Calu3 (cell line): ENCODE results near the gene HPSE2. TPM values are rescaled to one million over a fixed set of nuclear protein-coding genes. Genes with fewer than 3 reads are reported as not detected.

Experiments
- BruUV-seq: library from RNA; stranded (reverse); fragments of 400-500 nt; replicated peaks from 2 replicates; lab custom pipeline; 2021; lab: Mats Ljungman, UMichigan
- CTCF ChIA-PET: fragments of 300-600 bp; sonication (Branson Sonifier 250); formaldehyde crosslinking; loops from one replicate; lab custom pipeline; 2022; ENCODE audit warnings: antibody characterized with exemption; lab: Charles Lee
- DNase-seq: peaks from one replicate; pipeline ENCODE4 v3.0.0; 2022
- H3K27ac Mint-ChIP-seq: one replicate; pipeline ENCODE4 v1.8.0; 2022; ENCODE audit warnings: mixed read lengths; ENCODE audit not compliant: unreplicated experiment
- H3K27me3 Mint-ChIP-seq: one replicate; pipeline ENCODE4 v1.8.0; 2022; ENCODE audit warnings: mixed read lengths; ENCODE audit not compliant: unreplicated experiment
- H3K36me3 Mint-ChIP-seq: one replicate; pipeline ENCODE4 v1.8.0; 2022; ENCODE audit warnings: mild to moderate bottlenecking, moderate library complexity, mixed read lengths; ENCODE audit not compliant: insufficient read depth, unreplicated experiment
- H3K4me1 Mint-ChIP-seq: one replicate; pipeline ENCODE4 v1.8.0; 2022; ENCODE audit warnings: mild to moderate bottlenecking, low read depth, mixed read lengths; ENCODE audit not compliant: unreplicated experiment
- H3K4me3 Mint-ChIP-seq: one replicate; pipeline ENCODE4 v1.8.0; 2022; ENCODE audit warnings: mild to moderate bottlenecking, low read depth, moderate library complexity, mixed read lengths; ENCODE audit not compliant: unreplicated experiment
- H3K9me3 Mint-ChIP-seq: one replicate; pipeline ENCODE4 v1.8.0; 2022; ENCODE audit warnings: low read depth, mixed read lengths; ENCODE audit not compliant: unreplicated experiment
- CTCF ChIP-seq: fragments of 200-600 bp; IDR thresholded peaks from one replicate; pipeline ENCODE4 v1.8.0; 2022; ENCODE audit warnings: antibody characterized with exemption; ENCODE audit not compliant: unreplicated experiment
- intact Hi-C: fragments of 100-400 bp; cut with micrococcal nuclease; formaldehyde crosslinking; loops from one replicate; pipeline ENCODE4 v1.10.0; 2022; ENCODE audit not compliant: unreplicated experiment
- total RNA-seq: library from RNA; stranded (reverse); gene quantifications from 2 replicates; pipeline ENCODE4 v1.2.3, GENCODE V29; 2022

The HPSE2 gene
- total RNA-seq, 1 experiment from 2014 or later: not detected

DNA sequence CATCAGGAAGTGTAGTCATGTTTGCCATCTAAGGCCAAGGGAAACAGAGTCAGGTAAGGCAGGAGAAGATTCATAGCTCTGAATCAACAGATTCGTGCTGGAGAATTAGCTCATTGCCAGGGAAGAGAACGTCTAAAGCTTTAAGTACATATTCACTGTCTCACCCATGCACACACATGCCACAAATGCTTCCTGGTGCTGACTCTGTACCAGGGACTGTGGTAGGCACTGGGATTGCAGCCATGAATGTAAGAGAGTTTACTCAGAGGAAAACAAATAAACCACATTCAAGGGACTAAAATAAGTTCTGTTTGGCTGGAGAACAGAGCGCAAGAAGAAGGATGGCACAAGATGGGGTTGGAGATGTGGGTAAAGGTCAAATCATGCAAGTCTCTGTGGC is 699.1 kb downstream of the HPSE2 start:
- H3K36me3 Mint-ChIP-seq: no peaks in the 10 kb centered on the region
- DNase-seq: peak; percentile 7
- no TSS peak for BruUV-seq
- TF ChIP-seq CTCF: no peak
- no peak overlapping the region for H3K4me3 Mint-ChIP-seq
- H3K27ac Mint-ChIP-seq: no peak overlapping the region
- no peaks in the 10 kb centered on the region for H3K27me3 Mint-ChIP-seq
- peaks cover 27% of the 10 kb centered on the region for H3K4me1 Mint-ChIP-seq
- CTCF ChIA-PET: no interaction called here
- intact Hi-C loops: no loop called here
- H3K9me3 Mint-ChIP-seq: peaks cover 3% of the 10 kb centered on the region

DNA sequence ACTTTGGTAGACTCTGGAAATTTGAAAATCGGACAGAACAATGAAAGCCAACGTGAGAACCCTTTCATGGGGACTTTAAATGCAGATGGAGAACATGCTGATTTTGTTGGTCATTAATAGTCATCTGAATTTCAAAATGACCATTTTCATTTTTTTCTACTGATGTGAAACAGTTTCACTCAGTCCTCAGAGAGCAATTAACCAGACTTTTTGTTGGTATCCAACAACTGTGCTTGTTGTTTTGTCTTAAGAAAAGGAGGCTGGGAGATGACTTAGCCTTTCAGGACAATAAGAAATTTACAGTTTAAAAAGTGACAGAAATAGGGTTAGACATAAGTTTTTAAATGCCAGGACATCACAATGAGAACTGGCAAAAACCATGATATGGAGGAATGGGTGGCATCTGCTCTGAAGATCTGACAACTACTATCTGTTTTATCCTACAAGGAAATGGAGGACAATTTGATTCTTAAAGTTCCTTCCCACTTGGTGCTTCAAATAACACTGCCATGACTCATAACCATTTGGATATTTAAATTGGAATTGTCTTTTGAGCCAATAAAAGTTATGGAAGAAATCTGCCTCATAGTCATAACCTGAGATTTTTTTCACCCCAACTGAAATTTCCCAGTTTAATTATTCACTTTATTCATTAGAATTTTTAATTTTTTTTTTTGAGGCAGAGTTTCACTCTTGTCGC is 701.8 kb downstream of the HPSE2 start:
- intact Hi-C loops: no loop called here
- CTCF ChIA-PET: no interaction called here
- DNase-seq: no peak
- BruUV-seq: no TSS peak
- no peak for TF ChIP-seq CTCF
- Mint-ChIP-seq H3K4me3 (no peak overlapping the region), H3K27me3 (no peaks in the 10 kb centered on the region), H3K27ac (no peak overlapping the region), H3K9me3 (no peaks in the 10 kb centered on the region), H3K36me3 (no peaks in the 10 kb centered on the region), H3K4me1 (peaks cover 8% of the 10 kb centered on the region)

DNA sequence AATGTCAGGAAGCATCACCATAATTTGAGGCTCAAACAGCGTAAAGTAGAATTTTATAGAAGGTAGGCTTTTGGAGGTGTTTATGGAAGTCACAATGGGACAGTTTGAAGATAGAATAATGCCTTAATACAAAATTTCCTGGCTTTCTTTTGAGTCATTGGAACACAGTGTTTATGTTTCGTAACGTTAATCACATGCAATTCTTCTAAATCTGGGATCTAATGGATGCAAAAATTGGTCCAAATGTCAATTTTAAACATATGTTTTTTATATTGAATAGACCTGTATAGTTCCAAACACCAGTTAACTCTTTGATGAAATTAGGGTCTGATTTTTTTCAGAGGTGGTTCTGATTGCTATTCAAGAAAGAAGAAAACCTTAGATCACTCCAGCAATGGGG is 702.4 kb downstream of the HPSE2 start:
- intact Hi-C loops: no loop called here
- no peak overlapping the region for H3K4me3 Mint-ChIP-seq
- no peak overlapping the region for H3K27ac Mint-ChIP-seq
- CTCF ChIA-PET: no interaction called here
- TF ChIP-seq CTCF: no peak
- H3K27me3 Mint-ChIP-seq: no peaks in the 10 kb centered on the region
- H3K36me3 Mint-ChIP-seq: no peaks in the 10 kb centered on the region
- DNase-seq: no peak
- no peaks in the 10 kb centered on the region for H3K9me3 Mint-ChIP-seq
- BruUV-seq: no TSS peak
- H3K4me1 Mint-ChIP-seq: peaks cover 8% of the 10 kb centered on the region

GRCh38 chr10:98528805-98529183 is 706.9 kb downstream of the HPSE2 start:
- TF ChIP-seq CTCF: no peak
- no TSS peak for BruUV-seq
- H3K9me3 Mint-ChIP-seq: no peaks in the 10 kb centered on the region
- H3K27ac Mint-ChIP-seq: no peak overlapping the region
- H3K4me1 Mint-ChIP-seq: no peaks in the 10 kb centered on the region
- H3K4me3 Mint-ChIP-seq: no peak overlapping the region
- CTCF ChIA-PET: no interaction called here
- intact Hi-C loops: no loop called here
- H3K36me3 Mint-ChIP-seq: no peaks in the 10 kb centered on the region
- no peaks in the 10 kb centered on the region for H3K27me3 Mint-ChIP-seq
- DNase-seq: no peak
